HG03520 (cell line): ENCODE results near the gene MX2.
"Not testable (repeated sequence)": the region's sequence is repeated elsewhere in the genome, so short reads cannot be mapped to it uniquely, and the experiment has no call there.

Experiments used
- ATAC-seq: cut with Tn5 transposase; IDR thresholded peaks from one replicate; pipeline ENCODE4 v1.9.1; 2021; ENCODE audit warnings: mild to moderate bottlenecking, moderate library complexity; ENCODE audit not compliant: unreplicated experiment

Gene MX2, protein sequence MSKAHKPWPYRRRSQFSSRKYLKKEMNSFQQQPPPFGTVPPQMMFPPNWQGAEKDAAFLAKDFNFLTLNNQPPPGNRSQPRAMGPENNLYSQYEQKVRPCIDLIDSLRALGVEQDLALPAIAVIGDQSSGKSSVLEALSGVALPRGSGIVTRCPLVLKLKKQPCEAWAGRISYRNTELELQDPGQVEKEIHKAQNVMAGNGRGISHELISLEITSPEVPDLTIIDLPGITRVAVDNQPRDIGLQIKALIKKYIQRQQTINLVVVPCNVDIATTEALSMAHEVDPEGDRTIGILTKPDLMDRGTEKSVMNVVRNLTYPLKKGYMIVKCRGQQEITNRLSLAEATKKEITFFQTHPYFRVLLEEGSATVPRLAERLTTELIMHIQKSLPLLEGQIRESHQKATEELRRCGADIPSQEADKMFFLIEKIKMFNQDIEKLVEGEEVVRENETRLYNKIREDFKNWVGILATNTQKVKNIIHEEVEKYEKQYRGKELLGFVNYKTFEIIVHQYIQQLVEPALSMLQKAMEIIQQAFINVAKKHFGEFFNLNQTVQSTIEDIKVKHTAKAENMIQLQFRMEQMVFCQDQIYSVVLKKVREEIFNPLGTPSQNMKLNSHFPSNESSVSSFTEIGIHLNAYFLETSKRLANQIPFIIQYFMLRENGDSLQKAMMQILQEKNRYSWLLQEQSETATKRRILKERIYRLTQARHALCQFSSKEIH

DNA sequence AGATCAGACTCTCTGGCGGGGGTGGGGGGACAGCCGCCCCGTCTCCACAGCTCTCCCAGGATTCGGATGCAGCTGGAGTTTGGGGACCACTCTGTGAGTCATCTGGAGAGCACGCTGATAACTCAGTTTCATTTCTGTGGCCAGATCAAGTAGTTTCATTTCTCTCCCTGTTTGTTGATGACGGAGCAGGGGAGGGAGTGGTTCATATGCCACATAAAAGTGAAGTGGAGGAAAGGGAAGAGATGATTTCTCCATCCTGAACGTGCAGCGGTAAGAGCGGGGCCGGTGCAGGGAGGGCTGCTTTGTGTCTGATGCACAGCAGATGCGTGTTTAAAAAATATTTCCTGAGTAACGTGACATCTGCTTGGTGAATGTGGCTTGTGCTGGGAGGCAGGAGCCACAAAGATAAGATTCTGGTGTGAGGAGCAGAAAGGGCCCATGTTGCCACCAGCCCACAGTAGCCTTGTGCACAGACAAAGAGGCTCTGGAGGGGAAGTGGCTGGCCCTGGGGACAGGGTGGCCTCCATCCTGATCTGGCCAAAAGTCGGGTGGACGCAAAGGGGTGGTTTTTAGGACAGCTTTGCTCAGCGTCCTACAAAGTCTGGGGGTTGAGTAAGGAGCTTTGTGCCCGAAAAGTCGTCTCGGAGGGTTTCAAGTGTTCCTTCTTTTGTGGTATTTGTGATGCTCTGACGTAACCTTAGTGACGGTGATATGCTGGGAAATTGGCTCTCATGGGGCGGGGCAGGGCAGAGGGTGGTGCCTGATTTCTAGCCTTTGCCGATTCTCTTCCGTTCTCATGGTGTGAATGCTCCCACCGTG is at the start of gene MX2:
TSS of gene MX2 (plus strand) at position 242 of the 819 bp plus-strand sequence. CDS start 14,880 bp downstream, outside the sequence.
- ATAC-seq: peak; percentile 55

DNA sequence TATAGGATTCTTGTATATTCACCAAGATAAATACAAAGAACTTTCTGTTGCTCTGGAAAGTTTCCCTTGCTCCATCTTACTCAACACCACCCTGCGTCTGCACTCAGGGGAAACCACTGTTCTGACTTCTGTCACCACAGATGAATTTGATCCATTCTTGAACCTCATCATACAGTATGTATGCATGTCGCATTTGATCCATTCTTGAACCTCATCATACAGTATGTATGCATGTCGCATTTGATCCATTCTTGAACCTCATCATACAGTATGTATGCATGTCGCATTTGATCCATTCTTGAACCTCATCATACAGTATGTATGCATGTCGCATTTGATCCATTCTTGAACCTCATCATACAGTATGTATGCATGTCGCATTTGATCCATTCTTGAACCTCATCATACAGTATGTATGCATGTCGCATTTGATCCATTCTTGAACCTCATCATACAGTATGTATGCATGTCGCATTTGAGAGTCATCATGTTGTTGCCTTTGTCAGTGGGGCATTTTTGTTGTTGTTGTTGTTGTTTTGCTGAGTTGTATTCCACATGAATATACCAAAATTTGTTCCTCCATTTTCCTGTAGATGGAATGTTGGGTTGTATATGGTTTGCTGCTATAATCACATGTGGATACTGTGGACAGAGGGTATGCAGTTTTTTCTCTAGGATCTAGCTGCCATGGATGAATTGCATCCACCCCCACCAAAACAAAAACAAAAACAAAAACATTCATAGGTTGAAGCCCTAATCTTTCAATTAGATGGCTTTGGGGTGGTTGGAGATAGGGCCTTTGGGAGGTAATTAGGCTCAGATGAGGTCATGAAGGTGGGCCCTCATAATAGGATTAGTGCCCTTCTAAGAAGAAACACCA is 48.3 kb upstream of the MX2 start:
- ATAC-seq: not testable (repeated sequence)

DNA sequence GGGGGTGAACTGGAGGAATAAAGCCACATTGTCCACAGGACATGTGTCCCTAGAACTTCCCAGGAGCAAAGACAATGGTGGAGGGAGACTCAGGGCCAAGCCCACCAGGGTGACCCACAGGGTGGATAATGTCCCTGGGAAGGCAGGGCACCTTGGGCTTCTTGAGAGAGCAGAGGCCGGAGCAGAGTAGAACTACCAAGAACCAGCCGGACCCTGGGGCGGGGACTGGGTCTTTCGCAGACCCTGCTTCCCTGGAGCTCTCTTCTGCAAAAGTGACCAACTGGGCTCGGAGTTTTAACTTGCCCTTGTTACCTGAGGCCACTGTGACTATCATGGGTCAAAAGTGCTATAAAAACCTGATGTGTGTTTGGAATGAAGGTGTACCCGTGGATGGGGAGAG is 46.1 kb upstream of the MX2 start:
- ATAC-seq: no peak

DNA sequence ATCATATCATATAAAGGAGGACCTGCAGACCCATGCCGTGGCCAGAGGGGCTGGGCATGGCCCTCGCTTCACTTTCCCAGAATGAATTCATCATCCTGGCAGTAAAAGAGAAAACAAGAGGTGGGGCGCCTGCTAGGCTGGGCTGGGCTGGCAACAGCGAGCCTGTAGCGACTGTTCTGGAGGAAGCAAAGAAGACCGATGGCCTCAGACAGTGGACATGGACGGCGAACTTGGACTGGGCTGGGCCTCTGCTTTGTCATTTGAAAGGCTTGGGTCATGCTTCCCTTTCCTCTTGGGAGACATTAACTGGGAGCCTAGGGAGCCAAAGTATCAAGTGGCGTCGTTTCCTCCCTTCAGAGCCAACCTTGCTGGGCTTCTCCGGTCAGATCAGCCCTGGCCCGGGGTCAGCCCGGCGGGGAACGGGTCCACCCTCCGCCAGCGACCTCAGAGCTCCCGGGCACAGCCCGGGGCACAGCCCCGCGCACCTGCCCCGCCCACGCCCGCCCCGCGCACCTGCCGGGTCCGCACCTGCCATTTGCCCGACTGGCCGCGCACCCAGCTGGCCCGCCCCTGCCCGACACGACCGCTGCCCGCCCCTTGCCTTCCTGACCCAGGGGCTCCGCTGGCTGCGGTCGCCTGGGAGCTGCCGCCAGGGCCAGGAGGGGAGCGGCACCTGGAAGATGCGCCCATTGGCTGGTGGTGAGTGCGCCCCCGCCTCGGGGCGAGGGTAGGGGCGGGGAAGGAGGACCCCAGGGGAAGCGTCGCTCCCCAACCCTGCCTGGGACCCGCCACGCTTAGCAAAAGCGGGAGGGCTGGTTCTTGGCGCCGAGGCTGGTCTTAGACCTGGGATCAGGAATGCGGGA is 45.4 kb upstream of the MX2 start, which contains the start of gene FAM3B:
TSS of gene FAM3B (plus strand) at position 602 of the 863 bp plus-strand sequence. CDS start at position 681, 79 bp downstream.
- no peak for ATAC-seq

DNA sequence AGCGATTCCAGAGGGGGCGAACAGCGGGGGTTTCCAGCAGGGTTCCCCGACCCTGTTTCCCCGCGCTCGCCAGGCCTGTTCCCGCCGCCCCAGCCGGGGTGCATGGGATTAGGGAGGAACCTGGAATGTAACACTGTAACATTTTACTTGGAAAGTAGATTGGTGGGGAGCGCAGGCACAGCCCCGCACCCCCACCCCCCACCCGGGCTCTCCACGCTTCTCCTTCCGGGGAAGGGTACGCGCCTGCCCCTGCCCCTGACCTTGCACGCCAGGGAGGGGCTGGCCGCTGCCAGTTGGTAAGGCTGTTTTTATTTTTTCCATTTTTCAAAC is 44.8 kb upstream of the MX2 start:
- no peak for ATAC-seq

DNA sequence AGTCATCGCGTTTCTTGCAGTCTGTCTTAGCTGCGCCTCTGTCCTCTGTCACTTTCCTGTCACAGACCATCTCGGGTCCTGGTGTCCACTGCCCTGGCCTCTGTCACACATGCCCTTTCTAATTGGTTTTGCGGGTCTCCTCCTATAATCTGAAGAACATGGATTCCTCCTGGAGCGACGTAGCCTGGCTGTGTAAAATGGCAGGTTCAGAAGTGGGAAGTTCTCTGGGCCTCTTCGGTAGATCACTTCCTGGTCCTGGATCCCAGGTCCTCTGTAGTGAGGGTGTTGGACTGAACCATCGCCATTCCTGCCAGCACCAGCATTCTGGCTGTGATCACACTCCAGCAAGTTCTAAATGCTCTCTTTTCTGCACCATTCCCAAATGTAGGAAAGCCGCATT is 44.4 kb upstream of the MX2 start:
- ATAC-seq: no peak

DNA sequence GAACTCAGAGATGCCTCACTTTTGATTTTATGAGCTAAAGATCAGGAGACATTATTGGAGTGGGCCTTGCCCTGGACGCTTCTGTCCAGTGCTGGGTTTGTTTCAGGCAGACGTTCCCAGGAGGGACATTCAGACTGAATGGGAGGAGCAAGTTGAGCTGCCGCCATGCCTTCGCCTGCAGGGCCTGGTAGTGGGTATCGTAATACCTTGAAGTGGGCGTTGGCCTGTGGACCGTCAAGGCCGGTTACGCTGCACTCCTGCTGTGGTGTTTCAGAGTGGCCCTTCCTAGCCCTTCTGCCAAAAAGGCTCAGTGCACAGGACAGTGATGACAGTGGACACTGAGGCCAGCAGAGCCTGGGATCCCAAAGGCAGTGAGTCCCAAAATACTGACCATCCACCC is 43.6 kb upstream of the MX2 start:
- no peak for ATAC-seq

DNA sequence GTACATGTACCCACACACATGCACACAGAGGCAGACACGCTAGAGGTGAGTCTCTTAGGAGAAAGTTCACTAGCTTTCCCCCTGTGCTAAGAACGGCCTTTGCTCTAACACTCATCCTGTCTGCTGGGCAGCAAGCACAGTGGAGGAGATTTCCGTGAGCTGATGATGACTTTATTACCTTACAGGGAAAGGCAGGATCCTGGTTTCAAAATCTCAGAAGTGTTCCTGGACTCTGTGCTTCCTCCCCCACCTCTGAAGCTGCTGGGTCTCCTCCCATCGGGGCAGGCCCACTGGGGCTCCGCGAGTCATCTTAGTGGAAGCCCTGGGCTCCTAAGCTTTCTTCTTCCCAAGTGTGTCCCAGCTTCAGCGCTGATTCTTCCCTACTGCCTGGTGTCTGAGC is 42.6 kb upstream of the MX2 start:
- no peak for ATAC-seq

DNA sequence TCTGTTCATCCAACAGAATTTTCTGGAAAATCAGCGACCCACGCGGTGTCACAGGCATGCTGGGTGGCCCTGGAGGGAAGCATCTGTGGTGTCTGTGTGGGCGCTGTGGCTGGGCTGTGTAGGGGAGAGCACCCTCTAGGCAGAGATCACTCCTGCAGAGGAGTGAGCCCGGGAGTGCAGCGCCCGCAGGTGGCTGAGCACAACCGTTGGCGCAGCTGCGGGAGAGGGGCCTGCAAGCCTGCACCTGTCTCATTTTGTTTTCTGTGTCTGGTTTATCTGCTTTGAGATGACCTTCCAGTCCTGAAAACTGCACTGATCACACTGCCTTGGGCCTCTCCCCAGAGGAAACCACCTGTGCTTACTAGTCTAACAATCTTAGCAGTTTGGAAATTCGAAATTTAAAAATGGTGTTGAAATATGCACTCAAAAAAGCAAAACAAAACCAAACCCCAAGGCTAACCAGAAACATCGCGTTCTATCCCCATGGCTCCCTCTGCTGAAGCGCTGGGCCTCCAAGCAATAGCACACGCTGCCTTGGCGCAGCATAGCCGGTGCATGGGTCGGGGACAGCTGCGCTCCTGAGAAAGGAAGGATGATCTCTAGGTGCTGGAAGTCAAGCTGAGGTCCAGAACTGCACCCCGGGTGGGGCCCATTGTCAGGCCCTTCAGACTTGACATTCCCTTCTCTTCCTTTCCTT is 40.5 kb upstream of the MX2 start:
- no peak for ATAC-seq

DNA sequence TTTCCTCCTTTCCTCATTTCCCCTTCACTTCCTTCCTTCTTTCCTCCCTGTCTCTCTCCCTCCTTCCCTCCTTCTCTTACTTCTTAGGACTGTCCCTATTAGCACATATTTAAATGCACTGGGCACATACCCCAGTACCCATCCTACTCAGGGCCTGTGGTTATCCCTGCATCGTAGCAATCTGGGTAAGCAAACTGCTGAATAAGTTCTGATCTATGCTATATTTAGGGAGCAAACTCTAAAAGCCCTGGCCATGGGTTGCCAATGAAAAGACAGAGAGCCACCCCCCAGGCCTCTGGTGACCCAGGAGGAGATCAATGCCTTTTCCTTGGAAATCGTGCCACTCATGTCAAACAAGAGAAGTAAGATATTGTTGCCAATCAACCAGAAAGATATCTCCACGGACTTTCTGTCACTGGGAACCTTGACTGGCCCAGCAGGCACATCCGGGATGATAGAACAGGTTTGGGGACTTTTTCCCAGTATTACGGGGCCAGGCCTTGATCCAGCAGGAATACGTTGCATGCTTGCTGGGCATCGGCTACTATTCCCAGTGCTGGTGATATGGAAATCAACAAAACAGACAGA is 39.8 kb upstream of the MX2 start:
- ATAC-seq: no peak

DNA sequence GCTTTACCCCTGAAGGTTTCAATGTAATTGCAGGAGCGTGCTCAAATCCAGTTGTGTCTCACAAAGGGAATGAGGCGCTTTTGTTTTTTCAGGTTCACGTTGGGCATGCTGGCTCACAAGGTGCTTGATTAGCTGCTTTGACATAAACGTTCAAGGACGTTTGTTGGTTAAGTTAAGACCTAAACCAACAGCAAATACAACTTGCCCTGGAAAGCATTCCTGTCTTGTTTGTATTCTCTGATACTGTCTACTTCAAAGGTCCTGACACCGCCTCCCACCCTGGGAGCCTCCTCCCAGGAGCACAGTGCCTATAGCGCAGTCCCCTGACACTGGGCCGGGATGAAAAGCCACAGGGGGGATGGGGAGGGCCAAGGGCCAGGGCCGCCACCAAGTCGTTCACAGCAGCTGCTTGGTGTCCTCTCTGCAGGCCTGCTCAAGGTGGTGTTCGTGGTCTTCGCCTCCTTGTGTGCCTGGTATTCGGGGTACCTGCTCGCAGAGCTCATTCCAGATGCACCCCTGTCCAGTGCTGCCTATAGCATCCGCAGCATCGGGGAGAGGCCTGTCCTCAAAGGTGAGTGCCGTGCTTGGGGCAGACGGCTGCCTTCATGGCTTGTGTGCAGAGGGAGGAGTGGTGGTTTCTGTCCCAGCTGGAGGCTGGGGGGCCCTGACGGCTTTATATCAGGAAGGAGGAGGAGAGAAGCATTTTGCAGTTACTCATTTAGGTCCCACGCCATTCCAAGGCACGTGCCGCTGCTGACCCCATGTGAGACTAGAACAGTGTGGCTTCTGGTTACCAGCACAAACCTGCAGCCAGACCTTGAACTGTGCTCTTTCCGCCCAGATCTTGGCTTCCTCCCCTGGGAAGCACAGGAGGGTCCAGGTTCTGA is 39.1 kb upstream of the MX2 start:
- ATAC-seq: no peak

DNA sequence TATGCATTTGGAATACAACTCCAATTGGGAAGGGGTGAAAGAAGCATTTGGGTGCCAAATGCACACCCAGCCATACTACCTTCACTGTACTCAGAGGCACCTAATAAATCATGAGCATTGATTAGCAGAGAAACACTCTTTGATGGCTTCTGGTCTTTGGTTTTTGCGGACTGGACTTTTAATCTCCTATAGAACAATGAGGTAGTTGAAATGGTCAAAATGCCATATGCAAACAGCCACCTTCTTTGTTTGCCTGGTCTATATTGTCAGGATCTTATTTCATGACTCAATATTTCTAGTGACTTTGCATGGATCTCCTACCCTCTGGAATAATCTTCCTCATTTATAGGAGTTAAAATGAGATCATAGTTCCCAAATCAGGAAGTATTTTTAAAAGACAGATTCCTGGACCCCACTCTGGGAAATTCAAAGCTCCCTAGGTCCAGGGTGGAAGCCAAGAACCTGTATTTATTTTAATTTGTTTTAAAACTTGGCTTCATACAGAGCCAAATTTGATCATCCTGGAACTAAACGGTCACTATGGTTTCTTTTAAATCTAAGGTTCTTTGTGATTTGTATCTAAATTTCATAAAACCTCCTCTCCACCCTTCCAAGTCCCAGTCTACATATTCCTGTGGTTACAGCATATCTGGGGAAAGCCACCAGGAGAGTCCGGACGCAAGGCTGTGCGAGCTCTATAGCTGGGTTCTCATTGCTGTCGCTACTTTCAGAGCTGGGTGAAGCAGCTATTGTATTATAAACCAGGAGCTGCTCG is 36.5 kb upstream of the MX2 start:
- no peak for ATAC-seq

DNA sequence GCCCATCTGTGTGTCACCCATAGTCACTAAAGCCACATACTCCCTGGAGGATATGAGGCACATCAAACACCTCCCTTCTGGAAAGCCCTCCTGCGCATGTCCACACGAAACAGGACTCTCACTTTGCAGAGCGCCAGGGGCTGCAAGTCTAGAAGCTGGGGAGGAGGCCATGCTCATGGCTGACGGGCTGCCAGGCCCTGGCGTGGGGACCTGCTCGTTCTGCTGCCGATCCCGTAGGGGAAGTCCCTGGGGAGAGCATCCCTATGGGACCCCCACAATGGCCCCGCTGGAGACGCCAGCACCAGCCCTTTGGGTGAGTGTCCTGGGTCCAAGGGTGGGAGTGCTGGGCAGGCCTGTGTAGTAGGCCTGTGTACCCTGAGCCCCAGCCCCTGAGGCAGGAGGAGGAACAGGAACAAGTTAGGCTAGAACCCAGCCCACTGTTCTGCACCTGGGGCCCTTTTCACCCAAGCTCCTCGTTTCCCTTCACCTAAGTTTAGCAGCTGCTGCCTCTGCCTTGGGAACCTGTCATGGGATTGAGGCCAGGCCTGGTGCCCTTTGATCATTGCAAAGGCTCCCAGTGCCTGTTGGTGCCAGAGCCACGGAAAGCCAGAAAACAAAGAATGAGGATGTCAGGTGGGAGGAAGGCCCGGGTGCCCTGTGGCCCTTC is 35.3 kb upstream of the MX2 start:
- ATAC-seq: no peak

DNA sequence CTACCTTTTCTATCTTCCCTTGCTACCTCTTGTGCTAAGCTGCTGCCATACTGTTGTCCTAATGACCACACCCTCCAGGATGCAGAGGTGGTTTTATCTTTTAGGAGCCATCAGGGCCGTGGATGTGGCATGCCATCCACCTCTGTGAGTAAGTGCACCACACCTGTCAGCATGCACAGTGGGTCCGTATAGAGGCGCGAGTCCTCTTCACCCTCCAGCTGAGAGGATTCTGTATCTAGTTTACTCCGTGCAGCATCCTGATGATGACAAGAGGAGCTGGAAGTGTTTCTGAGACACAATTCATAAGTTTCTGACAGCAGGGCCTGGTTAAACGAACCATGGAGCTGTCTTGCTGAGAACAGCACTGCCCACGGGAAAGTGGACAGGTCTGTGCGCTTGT is 34.1 kb upstream of the MX2 start:
- ATAC-seq: no peak

DNA sequence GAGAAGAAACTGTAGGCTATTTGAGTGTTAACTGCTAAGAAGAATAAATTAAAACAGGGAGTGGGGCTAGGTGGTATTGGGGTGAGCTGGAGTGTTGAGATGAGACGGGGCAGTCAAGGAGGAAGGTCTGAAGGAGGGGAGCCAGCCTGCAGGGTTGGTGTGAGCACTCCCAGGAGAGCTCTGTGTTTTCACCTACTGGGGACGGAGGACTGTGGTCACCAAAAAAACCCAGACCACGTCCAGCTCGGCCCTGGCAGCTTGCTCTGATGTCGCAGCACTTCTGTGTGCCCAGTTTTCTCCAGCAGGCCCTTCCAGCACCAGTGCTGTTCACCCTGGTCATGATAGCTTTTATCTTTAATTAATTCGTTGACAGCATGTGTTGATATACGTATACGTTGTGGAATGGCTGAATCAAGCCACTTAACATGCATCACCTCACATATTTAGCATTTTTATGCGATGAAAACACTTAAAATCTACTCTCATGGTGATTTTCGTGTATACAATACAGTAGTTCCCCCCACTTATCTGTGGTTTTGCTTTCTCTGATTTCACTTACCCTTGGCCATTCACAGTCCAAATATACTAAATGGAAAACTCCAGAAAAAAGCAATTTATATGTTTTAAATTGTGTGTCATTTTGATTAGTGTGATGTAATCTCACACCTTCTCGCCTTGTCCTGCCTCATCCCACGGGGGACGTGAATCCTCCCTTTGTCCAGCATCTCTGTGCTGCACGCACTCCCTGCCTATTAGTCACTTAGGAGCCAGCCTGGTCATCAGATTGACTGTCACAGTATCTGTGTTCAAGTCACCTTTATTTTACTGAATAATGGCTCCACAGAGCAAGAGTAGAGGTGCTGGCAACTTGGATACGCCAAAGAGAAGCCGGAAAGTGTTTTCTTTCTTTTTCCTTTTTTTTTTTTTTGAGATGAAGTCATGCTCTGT is 32.9 kb upstream of the MX2 start:
- ATAC-seq: no peak
